GM20431 (cell line): ENCODE data around the gene FAM222A.

ENCODE experiments used
- in situ Hi-C: fragments of 300-500 bp; cut with MseI, MboI; formaldehyde crosslinking; loops from one replicate; pipeline ENCODE4 v1.15.0; 2020; ENCODE audit warnings: low sequenced_read_pairs; ENCODE audit not compliant: unreplicated experiment

The FAM222A gene

GRCh38 chr12:109723311-109723881 lies 9.8 kb downstream of the FAM222A start:
- in situ Hi-C loops: no loop called here

DNA sequence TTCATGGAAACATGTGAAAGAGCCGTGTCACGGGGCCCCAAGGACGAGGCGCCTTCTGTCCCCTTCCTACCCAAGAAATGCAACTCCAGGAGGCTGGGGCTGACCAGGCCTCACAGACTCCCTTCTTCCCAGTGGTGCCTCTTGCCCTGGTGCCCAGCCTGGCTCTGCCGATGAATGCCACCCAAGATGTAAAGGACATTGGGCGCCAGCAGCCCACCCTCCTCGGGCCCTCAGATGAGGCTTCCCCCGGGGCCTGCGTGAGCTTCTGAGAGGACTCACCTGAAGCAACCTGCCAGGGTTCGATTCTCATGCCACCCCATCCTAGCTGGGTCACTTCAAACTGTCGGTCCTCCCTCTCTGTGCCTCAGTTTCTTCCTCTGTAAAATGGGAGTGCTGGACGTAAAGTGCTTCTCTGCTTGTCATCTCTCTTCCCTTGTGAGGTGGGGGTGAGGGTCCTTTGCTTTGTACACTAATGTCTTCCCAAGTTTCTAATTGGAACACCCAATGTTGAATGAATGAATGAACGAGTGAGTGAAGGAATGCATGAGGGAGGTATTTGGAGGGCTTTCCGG lies 10.8 kb downstream of the FAM222A start:
- in situ Hi-C loops: no loop called here

DNA sequence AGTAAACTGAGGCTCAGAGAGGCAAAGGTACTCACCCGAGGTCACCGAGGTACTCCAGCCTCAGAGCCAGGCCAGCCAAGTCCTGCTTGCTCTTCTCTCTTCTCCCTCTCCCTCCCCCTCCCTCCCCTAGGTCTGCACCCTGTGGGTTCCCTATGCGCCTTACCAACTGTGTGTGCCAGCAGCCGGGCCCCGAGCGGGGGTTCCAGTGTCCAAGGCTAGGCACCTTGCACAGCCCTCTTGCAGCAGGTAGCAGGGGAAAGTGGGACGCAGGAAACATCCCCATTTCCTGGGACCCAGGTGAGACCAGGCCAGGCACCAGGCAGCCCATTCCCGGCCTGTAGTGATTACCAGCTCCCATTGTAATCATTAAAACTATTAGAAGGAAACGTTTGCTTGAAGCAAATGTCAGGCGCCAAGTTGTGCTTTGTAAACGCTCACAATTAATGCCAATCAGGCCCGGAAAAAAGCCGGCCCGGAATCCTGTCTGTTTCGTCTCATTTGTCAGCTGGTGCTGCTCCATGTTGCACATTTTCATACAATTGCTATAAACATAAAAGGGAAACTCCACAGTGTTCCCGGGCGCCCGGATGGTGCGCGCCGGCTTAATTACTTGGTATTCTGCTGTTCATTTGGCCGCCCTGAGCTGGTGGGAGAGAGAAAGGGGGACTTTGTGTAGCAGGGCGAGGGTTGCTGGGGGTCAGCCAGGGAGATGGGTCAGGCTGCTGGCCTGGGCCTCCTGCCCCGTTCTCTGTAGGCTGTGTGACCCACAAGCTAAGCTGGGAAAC lies 11.9 kb downstream of the FAM222A start:
- in situ Hi-C loops: no loop called here

GRCh38 chr12:109726106-109726497 lies 12.5 kb downstream of the FAM222A start:
- in situ Hi-C loops: no loop called here

- in situ Hi-C loops: no loop called here
Measured at GRCh38 chr12:109726511-109727038, 12.9 kb downstream of the FAM222A start.

DNA sequence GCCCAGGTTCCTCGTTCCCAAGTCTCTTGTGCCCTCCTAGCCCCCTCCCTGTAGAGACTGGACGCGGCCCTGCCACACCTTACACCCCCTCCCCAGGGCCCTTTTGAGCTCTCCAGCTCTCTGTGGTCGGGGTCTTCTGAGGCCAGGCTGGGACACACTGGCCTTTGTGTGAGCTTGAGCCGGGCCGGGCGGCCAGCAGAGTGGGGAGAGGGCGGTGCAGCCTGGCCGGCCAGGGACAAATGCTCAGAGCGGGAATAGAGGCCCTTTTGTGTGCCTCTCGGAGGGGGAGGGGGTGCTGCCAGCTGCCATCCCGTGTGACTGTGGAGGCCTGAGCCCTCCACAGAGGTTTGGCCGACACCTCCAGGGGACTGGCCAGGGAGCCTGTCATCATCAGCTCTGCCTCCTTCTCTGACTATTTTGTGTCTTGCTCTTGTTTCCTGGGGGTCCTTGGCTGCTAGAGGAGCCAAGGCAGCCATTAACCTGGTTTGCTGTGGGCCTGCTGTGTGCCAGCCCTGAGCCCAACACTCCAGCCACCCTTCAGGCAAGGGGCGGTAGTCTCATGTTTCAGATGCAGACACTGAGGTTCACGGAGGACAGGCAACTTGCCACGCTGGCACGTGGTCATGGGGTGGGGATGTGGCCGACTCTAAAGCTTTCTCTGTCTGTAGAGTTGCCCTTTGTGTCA lies 13.6 kb downstream of the FAM222A start:
- in situ Hi-C loops: no loop called here

GRCh38 chr12:109727746-109728726 lies 14.4 kb downstream of the FAM222A start:
- in situ Hi-C loops: no loop called here

- in situ Hi-C loops: no loop called here
Measured at GRCh38 chr12:109728921-109729320, 15.3 kb downstream of the FAM222A start.

DNA sequence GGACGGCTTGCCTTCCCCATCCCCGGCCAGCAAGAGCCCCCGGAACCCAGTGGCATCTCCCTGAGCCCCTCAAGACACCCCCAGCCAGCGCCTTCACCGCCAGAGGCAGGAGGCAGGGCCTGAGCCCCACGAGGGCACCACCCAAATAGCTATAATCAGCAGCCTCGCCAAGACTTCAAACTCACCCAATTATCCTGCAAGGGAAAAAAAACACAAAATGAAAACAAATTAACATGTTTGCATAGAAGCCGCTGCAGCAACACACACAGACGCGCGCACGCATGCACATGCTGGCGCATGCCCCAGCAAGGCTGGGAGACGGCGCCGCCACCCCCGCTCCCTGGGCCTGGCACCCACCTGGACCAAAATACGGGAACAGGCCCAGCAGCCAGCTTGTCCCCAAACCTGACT lies 15.8 kb downstream of the FAM222A start:
- in situ Hi-C loops: no loop called here

DNA sequence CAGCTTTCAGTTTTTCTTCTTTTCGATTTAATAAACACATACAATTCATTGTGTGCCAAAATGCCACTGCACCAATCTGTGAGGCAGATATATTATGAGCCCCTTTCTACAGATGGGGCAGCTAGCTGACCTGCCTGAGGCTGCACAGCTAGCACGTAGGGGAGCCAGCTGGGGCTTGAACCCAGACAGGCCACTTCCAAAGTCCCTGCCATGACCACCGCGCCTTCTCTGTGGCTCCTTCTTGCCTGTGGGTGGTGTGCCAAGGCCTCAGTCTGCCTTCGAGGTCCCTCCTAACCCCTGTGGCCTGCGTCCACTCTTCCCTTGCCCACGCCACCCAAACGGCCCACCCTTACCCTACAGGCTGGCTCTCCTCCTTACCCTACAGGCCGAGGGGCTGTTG lies 16.2 kb downstream of the FAM222A start:
- in situ Hi-C loops: no loop called here

GRCh38 chr12:109730306-109731145 lies 16.9 kb downstream of the FAM222A start:
- in situ Hi-C loops: no loop called here

GRCh38 chr12:109731231-109731731 lies 17.7 kb downstream of the FAM222A start:
- in situ Hi-C loops: no loop called here

- in situ Hi-C loops: no loop called here
Measured at GRCh38 chr12:109731806-109732205, 18.2 kb downstream of the FAM222A start.

GRCh38 chr12:109732321-109733305 lies 19.0 kb downstream of the FAM222A start:
- in situ Hi-C loops: no loop called here

- in situ Hi-C loops: no loop called here
Measured at GRCh38 chr12:109734219-109735000, 20.8 kb downstream of the FAM222A start.

GRCh38 chr12:109735051-109735521 lies 21.5 kb downstream of the FAM222A start:
- in situ Hi-C loops: no loop called here
